B cell (primary cell): Measurements from ENCODE around the gene HLA-DQA1. TPM values are rescaled to one million over a fixed set of nuclear protein-coding genes. Genes with fewer than 3 reads are reported as not detected.

ENCODE experiments used
- ATAC-seq: fragments of 200-7000 bp; cut with Tn5 transposase; one replicate; pipeline ENCODE4 v1.10.0; 2021; ENCODE audit warnings: low read depth, mild to moderate bottlenecking, moderate number of reproducible peaks, moderate library complexity
- CTCF ChIA-PET: fragments of 350-600 bp; sonication (Branson Sonifier 250); formaldehyde crosslinking; loops from one replicate; lab custom pipeline; 2021; ENCODE audit warnings: antibody characterized with exemption, inconsistent platforms; lab: Charles Lee
- POLR2A ChIA-PET: fragments of 350-600 bp; sonication (Branson Sonifier 250); formaldehyde crosslinking; loops from one replicate; lab custom pipeline; 2021; ENCODE audit warnings: antibody characterized with exemption; lab: Charles Lee
- DNase-seq: peaks from one replicate; pipeline ENCODE4 v3.0.0; 2013
- H2AFZ ChIP-seq: 2 replicates; pipeline ENCODE4 v1.6.1; 2012; ENCODE audit warnings: mild to moderate bottlenecking, low read depth, low read length; ENCODE audit not compliant: insufficient read depth, poor library complexity, severe bottlenecking
- H3K27ac ChIP-seq, 2 donors: 1 replicate in 1 of 2; 2 replicates in 1 of 2; pipeline ENCODE4 v1.5.1; 2012 to 2013; ENCODE audit warnings: low read length in 2 of 2, mild to moderate bottlenecking in 2 of 2, moderate library complexity in 1 of 2
- H3K27me3 ChIP-seq, 4 experiments: fragments of 200-600 bp in 1 of 4; sonication (generic) in 1 of 4; replicated peaks in 1 of 4; 1 replicate in 2 of 4; 2 replicates in 2 of 4; pipeline versions ENCODE4 v1.6.1 to v1.7.0; 2013 to 2016; ENCODE audit warnings: low read length in 3 of 4, mild to moderate bottlenecking in 2 of 4, mixed read lengths in 1 of 4, moderate library complexity in 1 of 4; ENCODE audit not compliant: insufficient read depth in 4 of 4, control insufficient read depth in 3 of 4; ENCODE audit errors: control extremely low read depth in 1 of 4
- H3K36me3 ChIP-seq, 2 experiments: replicated peaks in 1 of 2; 1 replicate in 1 of 2; 2 replicates in 1 of 2; pipeline versions ENCODE4 v1.6.1 to v1.7.1; 2013; ENCODE audit warnings: low read length in 1 of 2; ENCODE audit not compliant: insufficient read depth in 2 of 2, control insufficient read depth in 1 of 2; ENCODE audit errors: control extremely low read depth in 1 of 2, extremely low read depth in 1 of 2
- H3K4me1 ChIP-seq, 2 donors: fragments of 200-600 bp in 1 of 2; sonication (generic) in 1 of 2; 1 replicate in 1 of 2; 2 replicates in 1 of 2; pipeline versions ENCODE4 v1.5.1 to v1.6.1; 2013 to 2017; ENCODE audit warnings: low read length in 2 of 2; ENCODE audit not compliant: control insufficient read depth in 2 of 2, insufficient read depth in 2 of 2
- H3K4me2 ChIP-seq: replicated peaks from 2 replicates; pipeline ENCODE3; 2012; ENCODE audit warnings: mild to moderate bottlenecking, low read depth, low read length; ENCODE audit not compliant: poor library complexity, severe bottlenecking
- H3K4me3 ChIP-seq, 5 experiments: fragments of 200-600 bp in 1 of 5; sonication (generic) in 1 of 5; 1 replicate in 3 of 5; 2 replicates in 2 of 5; pipeline versions ENCODE4 v1.5.1 to v1.7.0; 2011 to 2016; ENCODE audit warnings: low read length in 4 of 5, mild to moderate bottlenecking in 4 of 5, low read depth in 2 of 5, control low read depth in 1 of 5, moderate library complexity in 1 of 5; ENCODE audit not compliant: insufficient read depth in 1 of 5; ENCODE audit errors: control extremely low read depth in 1 of 5, extremely low read depth in 1 of 5
- H3K79me2 ChIP-seq: fragments of 200-600 bp; sonication (generic); one replicate; pipeline ENCODE4 v1.6.0; 2016; ENCODE audit warnings: low read length; ENCODE audit not compliant: control insufficient read depth, insufficient read depth
- H3K9ac ChIP-seq: fragments of 200-600 bp; sonication (generic); 2 replicates; pipeline ENCODE4 v1.6.1; 2017; ENCODE audit warnings: mild to moderate bottlenecking, low read length, moderate library complexity
- H3K9me3 ChIP-seq, 3 donors: one replicate each; pipeline versions ENCODE4 v1.6.1 to v1.7.1; 2013; ENCODE audit warnings: low read length in 2 of 3; ENCODE audit not compliant: control insufficient read depth in 2 of 3, insufficient read depth in 1 of 3; ENCODE audit errors: control extremely low read depth in 1 of 3
- H4K20me1 ChIP-seq: 2 replicates; pipeline ENCODE4 v1.6.0; 2012; ENCODE audit warnings: mild to moderate bottlenecking, low read length; ENCODE audit not compliant: insufficient read depth, control insufficient read depth, poor library complexity, severe bottlenecking
- H3K27ac Mint-ChIP-seq: one replicate; pipeline ENCODE4 v1.8.0; 2021; ENCODE audit warnings: mixed read lengths
- H3K27me3 Mint-ChIP-seq: one replicate; pipeline ENCODE4 v1.8.0; 2021; ENCODE audit warnings: mixed read lengths
- H3K4me1 Mint-ChIP-seq: one replicate; pipeline ENCODE4 v1.8.0; 2021; ENCODE audit warnings: mixed read lengths
- H3K4me3 Mint-ChIP-seq: one replicate; pipeline ENCODE4 v1.8.0; 2021; ENCODE audit warnings: mixed read lengths
- H3K9me3 Mint-ChIP-seq: one replicate; pipeline ENCODE4 v1.8.0; 2022; ENCODE audit warnings: mixed read lengths; ENCODE audit not compliant: insufficient read depth
- EZH2 ChIP-seq: IDR thresholded peaks from 2 replicates; pipeline ENCODE4 v1.6.1; 2012; ENCODE audit warnings: borderline replicate concordance, low read depth, mild to moderate bottlenecking, moderate library complexity, low read length; ENCODE audit not compliant: insufficient read depth, poor library complexity, severe bottlenecking
- WGBS: methylation state at CpG from one replicate; pipeline ENCODE4 v1.1.5; 2013; ENCODE audit warnings: missing lambda C conversion rate; ENCODE audit not compliant: insufficient coverage; 5-methylcytosine and 5-hydroxymethylcytosine counted together
- intact Hi-C: fragments of 100-400 bp; cut with micrococcal nuclease; formaldehyde crosslinking; loops from one replicate; pipeline ENCODE4 v1.10.0; 2022
- polyA plus RNA-seq: library from polyadenylated mRNA; depleted of rRNA; stranded (reverse); fragments of >200 nt; gene quantifications from 2 replicates; pipeline ENCODE4 v1.2.3, GENCODE V29; 2012
- total RNA-seq, 2 donors: library from RNA; stranded (reverse); fragments of 120-200 nt in 1 of 2; gene quantifications; 1 replicate in 1 of 2; 2 replicates in 1 of 2; pipeline versions ENCODE4 v1.2.3 to v1.2.4, GENCODE V29; 2013 to 2022
- TF ChIP-seq, protein P1 (sequence below): fragments of 200-600 bp; IDR thresholded peaks from one replicate; pipeline ENCODE4 v1.8.0; 2022; ENCODE audit warnings: antibody characterized with exemption, mild to moderate bottlenecking

HLA-DQA1 gene
- total and polyA plus RNA-seq, 2 donors (not counting 1 experiment from before 2014, with no cell fraction given), result 486 to 489 TPM

GRCh38 chr6:32639440-32640394 lies 2.5 kb downstream of the HLA-DQA1 start:
- 0% methylated on average over 3 of the region's 8 CpGs for WGBS

More at GRCh38 chr6:32639440-32640394, 2.5 kb downstream of the HLA-DQA1 start:
- intact Hi-C loops, result loop anchor here (5.0 kb wide), 1 partner anchor 37 kb away; no protein-coding TSS in a partner anchor
- CTCF ChIA-PET, result interaction anchor here (1.1 to 2.3 kb wide), 3 partner anchors 17 to 60 kb away, joined by 3 to 11 read pairs (median 5); no protein-coding TSS in a partner anchor
- H2AFZ ChIP-seq, result no peak overlapping the region
- H3K79me2 ChIP-seq, result peaks cover 48% of the 10 kb centered on the region
- H3K9me3 Mint-ChIP-seq, result no peaks in the 10 kb centered on the region
- peak overlapping the region; percentile 12 to 98 for H3K27ac ChIP-seq
- peak overlapping the region in 4 of 5 experiments; percentile 29 to 100 (median 64) for H3K4me3 ChIP-seq
- H4K20me1 ChIP-seq, result no peaks in the 10 kb centered on the region
- peak overlapping the region; percentile 99 for H3K27ac Mint-ChIP-seq
- peak; percentile 36 for DNase-seq
- H3K4me3 Mint-ChIP-seq, result peak overlapping the region; percentile 99
- peaks cover 23 to 34% of the 10 kb centered on the region in 2 donors for H3K4me1 ChIP-seq
- peak overlapping the region; percentile 80 for H3K4me2 ChIP-seq
- no peaks in the 10 kb centered on the region for H3K27me3 ChIP-seq
- peaks cover 0 to 6% of the 10 kb centered on the region in 2 experiments for H3K36me3 ChIP-seq
- H3K4me1 Mint-ChIP-seq, result peaks cover 74% of the 10 kb centered on the region
- POLR2A ChIA-PET, result interaction anchor here (0.7 to 2.8 kb wide), 7 partner anchors 17 to 200 kb away, joined by 3 to 11 read pairs (median 3); partner anchors contain the start of genes HLA-DQB1 and HLA-DRA
- ATAC-seq, result no peak
- H3K9me3 ChIP-seq, result no peaks in the 10 kb centered on the region
- no peaks in the 10 kb centered on the region for H3K27me3 Mint-ChIP-seq
- H3K9ac ChIP-seq, result peak overlapping the region; percentile 100
- no peak for TF ChIP-seq EZH2
- TF ChIP-seq, protein P1, sequence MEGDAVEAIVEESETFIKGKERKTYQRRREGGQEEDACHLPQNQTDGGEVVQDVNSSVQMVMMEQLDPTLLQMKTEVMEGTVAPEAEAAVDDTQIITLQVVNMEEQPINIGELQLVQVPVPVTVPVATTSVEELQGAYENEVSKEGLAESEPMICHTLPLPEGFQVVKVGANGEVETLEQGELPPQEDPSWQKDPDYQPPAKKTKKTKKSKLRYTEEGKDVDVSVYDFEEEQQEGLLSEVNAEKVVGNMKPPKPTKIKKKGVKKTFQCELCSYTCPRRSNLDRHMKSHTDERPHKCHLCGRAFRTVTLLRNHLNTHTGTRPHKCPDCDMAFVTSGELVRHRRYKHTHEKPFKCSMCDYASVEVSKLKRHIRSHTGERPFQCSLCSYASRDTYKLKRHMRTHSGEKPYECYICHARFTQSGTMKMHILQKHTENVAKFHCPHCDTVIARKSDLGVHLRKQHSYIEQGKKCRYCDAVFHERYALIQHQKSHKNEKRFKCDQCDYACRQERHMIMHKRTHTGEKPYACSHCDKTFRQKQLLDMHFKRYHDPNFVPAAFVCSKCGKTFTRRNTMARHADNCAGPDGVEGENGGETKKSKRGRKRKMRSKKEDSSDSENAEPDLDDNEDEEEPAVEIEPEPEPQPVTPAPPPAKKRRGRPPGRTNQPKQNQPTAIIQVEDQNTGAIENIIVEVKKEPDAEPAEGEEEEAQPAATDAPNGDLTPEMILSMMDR, result no peak
